Pulmonary artery endothelial cell (primary cell): ENCODE results near the gene STRAP. TPM values are rescaled to one million over a fixed set of nuclear protein-coding genes. Genes with fewer than 3 reads are reported as not detected.
A peak's percentile ranks its signal among the peaks of the same experiment; 100 is the strongest.

ENCODE experiments used
- DNase-seq: peaks from one replicate; pipeline ENCODE4 v3.0.0-alpha.2; 2011; ENCODE audit warnings: low read depth, low spot score
- total RNA-seq: library from RNA; depleted of rRNA; stranded (reverse); fragments of >200 nt; gene quantifications from 2 replicates; pipeline ENCODE4 v1.2.3, GENCODE V29; 2014

The STRAP gene, protein sequence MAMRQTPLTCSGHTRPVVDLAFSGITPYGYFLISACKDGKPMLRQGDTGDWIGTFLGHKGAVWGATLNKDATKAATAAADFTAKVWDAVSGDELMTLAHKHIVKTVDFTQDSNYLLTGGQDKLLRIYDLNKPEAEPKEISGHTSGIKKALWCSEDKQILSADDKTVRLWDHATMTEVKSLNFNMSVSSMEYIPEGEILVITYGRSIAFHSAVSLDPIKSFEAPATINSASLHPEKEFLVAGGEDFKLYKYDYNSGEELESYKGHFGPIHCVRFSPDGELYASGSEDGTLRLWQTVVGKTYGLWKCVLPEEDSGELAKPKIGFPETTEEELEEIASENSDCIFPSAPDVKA
- total RNA-seq = 99.8 and 113 TPM in 2 replicates

- peak; percentile 94 for DNase-seq
Measured at GRCh38 chr12:15882118-15882971, at the start of gene STRAP. TSS of gene STRAP (plus strand) at chr12:15882387. CDS start at chr12:15882708, 321 bp downstream.

GRCh38 chr12:15834575-15834974 is 47.6 kb upstream of the STRAP start:
- no peak for DNase-seq

GRCh38 chr12:15837141-15837790 is 44.9 kb upstream of the STRAP start:
- no peak for DNase-seq

DNA sequence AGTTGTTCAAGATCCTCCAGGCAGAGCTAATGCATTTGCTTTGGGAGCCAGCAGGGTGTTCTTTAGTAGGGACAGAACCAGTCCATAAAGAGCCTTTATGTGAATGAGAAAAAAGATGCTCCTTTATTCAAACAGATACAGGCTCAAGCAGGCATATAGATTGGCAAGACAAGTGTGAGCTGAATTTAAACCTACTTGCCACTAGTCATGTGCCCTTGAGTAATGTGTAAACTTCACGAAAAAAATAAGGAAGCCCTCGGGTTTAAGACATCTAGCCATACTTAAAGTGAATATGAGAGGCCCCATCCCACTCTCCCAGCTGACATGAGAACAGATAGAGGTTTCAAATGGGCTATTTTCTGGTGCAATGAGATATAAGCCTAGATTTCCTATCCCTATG is 43.1 kb upstream of the STRAP start:
- no peak for DNase-seq

- DNase-seq = no peak
Measured at GRCh38 chr12:15839682-15840081, 42.5 kb upstream of the STRAP start.

DNA sequence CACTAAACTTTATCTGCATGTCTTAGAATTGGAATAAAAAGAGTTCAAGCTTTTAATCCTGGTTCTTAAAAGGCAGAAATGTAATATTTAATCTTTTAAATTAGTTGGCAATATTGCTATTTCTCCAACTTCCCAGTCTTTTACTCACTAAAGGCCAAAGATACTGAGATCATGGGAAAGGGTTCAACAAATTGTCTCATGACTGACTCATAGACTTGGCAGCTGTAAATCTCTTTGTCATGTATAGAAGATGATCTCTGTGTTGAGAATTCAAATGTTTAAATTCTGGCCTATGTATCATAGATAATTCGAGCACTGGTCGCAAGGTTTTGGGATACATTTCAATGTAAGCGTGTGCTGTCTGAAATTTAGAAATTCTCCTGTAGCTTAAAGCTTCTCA is 40.1 kb upstream of the STRAP start:
- DNase-seq = no peak

GRCh38 chr12:15846887-15847286 is 35.3 kb upstream of the STRAP start:
- no peak for DNase-seq

DNA sequence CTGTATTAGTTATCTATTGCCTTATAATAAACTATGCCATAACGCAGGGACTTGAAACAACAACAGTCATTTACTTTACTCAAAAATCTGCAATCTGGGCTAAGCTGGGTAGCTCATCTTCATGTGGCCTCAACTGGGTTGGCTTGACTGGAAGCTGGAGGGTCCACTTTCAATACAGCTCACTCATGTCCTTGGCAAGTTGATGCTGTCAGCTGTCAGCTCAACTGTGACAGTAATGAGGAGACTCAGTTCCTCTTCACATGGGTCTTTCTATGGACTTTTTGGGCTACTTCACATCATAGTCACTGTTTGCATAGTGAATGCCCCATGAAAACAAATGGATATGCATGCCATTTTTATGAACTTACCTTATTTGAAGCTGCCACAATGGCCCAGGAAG is 33.6 kb upstream of the STRAP start:
- no peak for DNase-seq

DNA sequence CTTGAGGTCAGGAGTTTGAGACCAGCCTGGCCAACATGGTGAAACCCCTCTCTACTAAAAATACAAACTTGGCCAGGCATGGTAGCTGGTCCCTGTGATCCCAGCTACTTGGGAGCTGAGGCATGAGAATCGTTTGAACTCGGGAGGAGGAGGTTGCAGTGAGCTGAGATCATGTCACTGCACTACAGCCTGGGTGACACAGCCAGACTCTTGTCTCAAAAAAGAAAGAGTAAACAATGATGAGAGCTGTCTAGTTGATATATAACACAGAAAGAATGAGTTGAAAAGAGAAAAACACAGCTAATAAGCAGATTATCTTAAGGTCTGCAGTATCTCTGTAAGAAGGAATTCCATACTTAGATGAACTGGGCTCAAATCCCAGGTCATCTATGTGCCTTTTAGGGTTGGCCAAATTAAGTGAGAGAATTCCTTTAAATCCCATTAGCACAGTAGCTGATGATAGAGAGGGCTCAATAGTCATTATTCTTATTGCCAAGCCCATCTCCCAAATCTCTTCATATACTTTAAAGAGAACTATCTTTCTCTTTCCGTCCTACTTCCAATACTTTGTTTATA is 31.1 kb upstream of the STRAP start:
- DNase-seq = no peak

DNA sequence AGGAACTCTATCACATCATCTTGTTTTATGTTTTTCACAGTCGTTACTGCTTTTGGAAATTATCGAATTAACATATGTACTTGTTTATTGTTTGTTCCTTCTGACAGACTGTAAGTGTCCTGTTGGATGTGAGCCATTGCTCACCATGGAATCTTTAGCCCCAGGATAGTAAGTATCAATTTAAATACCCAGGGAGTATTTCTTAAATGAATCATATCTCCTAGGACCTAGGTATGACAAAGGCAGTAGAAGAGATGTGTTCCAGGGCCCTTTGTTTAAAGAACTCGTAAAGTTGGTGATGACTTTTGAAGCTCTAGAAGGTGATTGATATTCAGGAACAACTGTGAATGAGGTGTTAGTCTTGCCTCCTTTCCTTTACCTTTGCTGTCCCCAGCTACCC is 30.3 kb upstream of the STRAP start:
- no peak for DNase-seq

GRCh38 chr12:15852383-15852782 is 29.8 kb upstream of the STRAP start:
- no peak for DNase-seq

- no peak for DNase-seq
Measured at GRCh38 chr12:15853877-15854276, 28.3 kb upstream of the STRAP start.

- DNase-seq = no peak
Measured at GRCh38 chr12:15854916-15855315, 27.3 kb upstream of the STRAP start.

- DNase-seq = no peak
Measured at GRCh38 chr12:15855646-15856045, 26.5 kb upstream of the STRAP start.

GRCh38 chr12:15856097-15856982 is 25.8 kb upstream of the STRAP start:
- peak; percentile 32 for DNase-seq

DNA sequence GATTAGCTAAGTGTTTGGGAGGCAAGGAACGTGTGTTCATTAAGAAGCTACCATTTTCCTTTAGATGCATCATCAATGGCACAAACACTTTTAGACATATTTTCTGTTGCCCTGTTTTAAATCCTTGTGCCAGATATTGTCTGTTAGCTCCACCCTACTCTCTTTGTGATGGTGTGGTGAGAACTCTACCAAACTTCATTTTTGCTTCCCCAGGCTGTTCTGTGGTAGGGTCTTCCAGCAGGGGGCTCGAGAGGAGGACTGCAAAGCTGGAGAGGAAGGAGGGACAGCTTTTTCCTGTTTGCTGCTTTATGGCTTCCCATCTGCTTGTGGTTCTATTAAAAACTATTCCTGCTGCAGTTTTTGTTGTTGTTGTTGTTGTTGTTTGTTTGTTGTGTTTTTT is 23.8 kb upstream of the STRAP start:
- no peak for DNase-seq

DNA sequence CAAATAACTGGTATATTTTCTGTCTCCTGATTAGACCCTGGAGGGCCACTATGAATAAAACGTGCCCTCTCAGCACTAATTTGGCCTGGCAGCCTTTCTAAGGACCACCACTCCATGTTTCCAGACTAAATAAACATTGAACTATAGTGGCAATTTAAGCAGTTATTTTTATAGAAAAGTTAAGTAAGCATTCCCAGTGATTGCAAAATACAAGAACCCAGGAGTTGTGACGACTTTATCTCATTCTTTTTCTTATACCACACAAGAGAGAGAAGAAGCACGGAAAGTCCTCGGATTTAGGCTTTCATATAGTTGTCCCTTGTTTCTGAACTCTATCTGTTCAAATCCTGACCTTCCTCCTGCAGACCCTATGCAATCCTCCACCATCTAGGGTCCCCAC is 23.1 kb upstream of the STRAP start:
- DNase-seq = no peak

GRCh38 chr12:15861404-15861803 is 20.8 kb upstream of the STRAP start:
- DNase-seq = no peak

DNA sequence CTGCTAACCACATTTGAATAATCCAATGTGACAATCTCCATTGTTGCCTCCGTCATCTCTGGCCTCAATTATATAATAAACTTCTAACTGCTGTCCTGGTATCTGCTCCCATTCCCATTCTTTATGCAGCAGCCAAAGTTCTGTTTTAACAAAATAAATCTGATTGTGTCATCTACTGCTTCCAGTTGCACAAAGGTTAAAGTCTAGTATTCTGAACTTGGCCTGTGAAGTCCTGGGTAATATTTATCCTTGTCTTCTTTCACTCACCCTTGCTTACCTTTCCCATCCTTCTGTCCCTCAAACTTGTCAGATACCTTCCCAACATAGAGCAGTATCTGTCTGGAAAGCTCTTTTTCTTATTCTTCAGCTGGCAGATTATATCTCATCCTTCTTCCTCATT is 19.3 kb upstream of the STRAP start:
- DNase-seq = no peak

DNA sequence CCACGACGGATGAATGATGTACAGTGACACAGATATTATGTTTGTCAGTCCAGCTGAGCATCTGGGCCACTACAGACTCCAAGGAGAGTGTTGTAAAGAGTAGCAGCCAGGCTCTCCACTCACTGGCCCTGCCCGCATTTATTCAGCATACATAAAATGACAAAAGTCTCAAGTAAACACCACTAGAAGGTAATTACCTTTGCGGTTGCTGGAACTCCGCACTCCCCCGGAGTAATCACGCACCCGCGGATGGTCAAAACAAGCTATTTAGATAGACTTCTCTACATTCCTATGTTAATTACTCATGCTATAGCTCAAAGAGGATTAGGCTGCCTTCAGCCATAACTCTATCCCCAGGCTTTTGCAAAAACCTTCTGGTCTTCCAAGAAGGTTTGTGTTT is 18.8 kb upstream of the STRAP start:
- no peak for DNase-seq

DNA sequence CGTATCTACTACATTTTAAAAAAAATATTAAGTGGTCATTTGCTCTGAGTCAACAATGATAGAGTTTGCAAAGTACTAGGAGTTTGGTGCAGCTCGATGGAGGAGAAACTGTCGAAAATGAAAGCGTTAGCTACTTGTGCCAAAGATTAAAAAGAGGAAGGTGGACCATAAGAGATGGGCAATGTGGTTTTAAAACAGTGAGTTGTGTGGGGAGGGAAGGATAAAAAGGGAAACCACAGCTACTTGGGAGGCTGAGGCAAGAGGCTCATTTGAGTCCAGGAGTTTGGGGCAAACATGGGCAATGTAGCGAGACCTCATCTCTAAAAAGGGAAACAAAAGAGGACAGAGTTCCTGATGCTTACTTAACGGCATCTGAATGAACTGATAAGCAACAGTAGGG is 18.2 kb upstream of the STRAP start:
- no peak for DNase-seq
